Common myeloid progenitor, CD34-positive (primary cell): ENCODE measurements around the gene FAM167B.

Experiments used
- CTCF ChIA-PET: fragments of 350-600 bp; sonication (Branson Sonifier 250); formaldehyde crosslinking; loops from one replicate; lab custom pipeline; 2021; ENCODE audit warnings: antibody characterized with exemption; lab: Charles Lee
- POLR2A ChIA-PET: fragments of 350-600 bp; sonication (Branson Sonifier 250); formaldehyde crosslinking; loops from one replicate; lab custom pipeline; 2021; ENCODE audit warnings: antibody characterized with exemption; lab: Charles Lee
- DNase-seq, 3 donors: peaks; one replicate each; pipeline versions ENCODE4 v3.0.0 to v3.0.0-alpha.2; 2013
- H3K27ac ChIP-seq, 2 experiments: 1 replicate in 1 of 2; 2 replicates in 1 of 2; pipeline ENCODE4 v1.7.0; 2013; ENCODE audit warnings: inconsistent platforms in 2 of 2, low read length in 2 of 2, mild to moderate bottlenecking in 2 of 2, low read depth in 1 of 2, moderate library complexity in 1 of 2; ENCODE audit not compliant: severe bottlenecking in 2 of 2, insufficient read depth in 1 of 2, poor library complexity in 1 of 2
- H3K27me3 ChIP-seq, 5 experiments: replicated peaks in 2 of 5; 1 replicate in 3 of 5; 2 replicates in 2 of 5; pipeline versions ENCODE4 v1.6.1 to v1.7.0; 2013; ENCODE audit warnings: low read length in 4 of 5, mild to moderate bottlenecking in 2 of 5, moderate library complexity in 2 of 5, inconsistent platforms in 1 of 5; ENCODE audit not compliant: insufficient read depth in 5 of 5, control insufficient read depth in 4 of 5
- H3K36me3 ChIP-seq, 4 experiments: 1 replicate in 2 of 4; 2 replicates in 2 of 4; pipeline versions ENCODE4 v1.6.1 to v1.7.0; 2013; ENCODE audit warnings: low read length in 3 of 4, control low read depth in 1 of 4, mild to moderate bottlenecking in 1 of 4; ENCODE audit not compliant: control insufficient read depth in 4 of 4, insufficient read depth in 4 of 4
- H3K4me1 ChIP-seq, 4 experiments: 1 replicate in 3 of 4; 2 replicates in 1 of 4; pipeline versions ENCODE4 v1.6.1 to v1.7.1; 2013; ENCODE audit warnings: low read length in 3 of 4, mild to moderate bottlenecking in 3 of 4, control low read depth in 1 of 4, inconsistent platforms in 1 of 4, moderate library complexity in 1 of 4; ENCODE audit not compliant: control insufficient read depth in 4 of 4, insufficient read depth in 4 of 4; ENCODE audit errors: control extremely low read depth in 1 of 4
- H3K4me3 ChIP-seq, 7 experiments: 1 replicate in 4 of 7; 2 replicates in 3 of 7; pipeline versions ENCODE4 v1.5.1 to v1.7.0; 2013; ENCODE audit warnings: mild to moderate bottlenecking in 7 of 7, low read length in 6 of 7, moderate library complexity in 6 of 7, inconsistent platforms in 2 of 7, low read depth in 2 of 7, control low read depth in 1 of 7; ENCODE audit not compliant: insufficient read depth in 4 of 7, control insufficient read depth in 1 of 7; ENCODE audit errors: extremely low read depth in 1 of 7
- H3K9me3 ChIP-seq, 5 experiments: 1 replicate in 4 of 5; 2 replicates in 1 of 5; pipeline versions ENCODE4 v1.6.1 to v1.7.1; 2013; ENCODE audit warnings: low read length in 4 of 5, mild to moderate bottlenecking in 2 of 5, inconsistent platforms in 1 of 5, low read depth in 1 of 5, moderate library complexity in 1 of 5; ENCODE audit not compliant: control insufficient read depth in 4 of 5, insufficient read depth in 2 of 5; ENCODE audit errors: control extremely low read depth in 1 of 5
- WGBS: methylation state at CpG from one replicate; pipeline ENCODE4 v1.1.5; 2013; ENCODE audit not compliant: insufficient coverage; 5-methylcytosine and 5-hydroxymethylcytosine counted together

FAM167B gene

DNA sequence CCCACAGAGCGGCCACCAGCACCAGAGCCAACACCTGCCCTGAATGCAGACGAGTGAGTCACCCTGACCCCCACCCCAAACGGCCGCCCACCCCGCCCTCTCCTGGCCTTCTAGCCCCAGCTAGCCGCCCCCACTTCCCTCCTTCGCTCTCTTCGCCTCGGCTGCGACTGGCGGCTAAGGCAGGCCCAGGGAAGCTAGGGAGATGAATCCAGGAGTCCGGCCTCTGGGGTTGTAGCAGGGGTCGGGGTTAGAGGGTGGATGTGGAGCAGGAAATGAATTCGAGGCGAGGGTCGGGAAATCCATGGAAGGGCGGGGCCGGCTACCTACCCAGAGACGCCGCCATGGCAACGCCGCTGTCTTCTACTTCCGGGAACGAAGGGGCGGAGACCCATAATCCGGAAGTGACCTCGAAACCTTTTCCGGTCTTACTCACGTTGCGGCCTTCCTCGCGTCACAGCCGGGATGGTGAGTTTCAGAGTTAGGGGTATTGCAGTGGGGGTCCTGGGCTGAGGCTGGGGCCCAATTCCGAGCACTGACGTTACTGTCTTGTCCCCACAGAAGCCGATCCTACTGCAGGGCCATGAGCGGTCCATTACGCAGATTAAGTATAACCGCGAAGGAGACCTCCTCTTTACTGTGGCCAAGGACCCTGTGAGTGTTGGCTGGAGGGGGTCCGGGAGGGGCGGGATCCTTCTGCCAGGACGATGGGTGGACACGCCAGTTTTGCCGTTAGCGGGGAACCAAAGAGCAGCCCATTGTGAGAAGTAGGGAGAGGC, 24.9 kb upstream of the FAM167B start, which contains the start of the genes EIF3I and TMEM234:
Gene EIF3I (plus strand): TSS at position 428 of the 776 bp plus-strand sequence. CDS start 35 bp downstream, at position 463.
Gene TMEM234 (minus strand): TSS at position 374 of the 776 bp plus-strand sequence. CDS start 31 bp downstream, at position 343.
- 0% methylated on average over 25 of the region's 46 CpGs for WGBS
- H3K4me1 ChIP-seq = peaks cover 3 to 29% (median 22%) of the 10 kb centered on the region in 4 experiments
- H3K4me3 ChIP-seq = peak within 1 kb of the TSS; percentile 65 to 97 (median 85)
- ChIA-PET POLR2A (interaction anchor here (0.6 to 1.0 kb wide), 3 partner anchors 9 to 10 kb away, joined by 3 to 6 read pairs (median 3); no protein-coding TSS in a partner anchor), CTCF (interaction anchor here (0.6 to 3.0 kb wide), 5 partner anchors 14 to 666 kb away, joined by 3 to 15 read pairs (median 3); no protein-coding TSS in a partner anchor)
- H3K27ac ChIP-seq = peak within 1 kb of the TSS; percentile 99 to 100
- DNase-seq = peak; percentile 96 to 97 (median 97)
- H3K36me3 ChIP-seq = peaks cover 7 to 38% (median 15%) of the 10 kb centered on the region in 4 experiments
- no peaks in the 10 kb centered on the region for H3K27me3 ChIP-seq
- H3K9me3 ChIP-seq = no peaks in the 10 kb centered on the region

DNA sequence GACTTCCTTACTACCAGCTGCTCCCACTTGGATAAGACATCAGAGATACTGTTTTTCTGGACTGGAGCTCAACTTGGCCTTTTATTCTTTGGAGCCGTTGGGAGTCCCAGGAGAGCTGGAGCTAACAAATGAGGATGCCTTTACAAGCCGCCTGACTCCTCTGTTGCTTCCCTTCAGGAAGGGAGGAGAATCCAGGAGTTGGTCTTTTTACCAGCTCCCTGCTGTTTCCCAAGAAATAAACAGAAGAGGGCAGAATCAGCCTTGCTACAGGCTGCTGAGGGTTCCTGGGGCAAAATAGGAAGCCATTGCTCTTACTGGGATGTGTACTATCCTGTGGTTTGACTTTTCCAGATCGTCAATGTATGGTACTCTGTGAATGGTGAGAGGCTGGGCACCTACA, 23.3 kb upstream of the FAM167B start:
- POLR2A ChIA-PET = interaction anchor here (0.7 kb wide), 1 partner anchor 17 kb away, joined by 3 read pairs; no protein-coding TSS in a partner anchor
- CTCF ChIA-PET = interaction anchor here (1.2 to 3.0 kb wide), 5 partner anchors 8 to 148 kb away, joined by 5 to 15 read pairs (median 10); no protein-coding TSS in a partner anchor
- H3K4me1 ChIP-seq = peaks cover 3 to 29% (median 22%) of the 10 kb centered on the region in 4 experiments
- H3K27me3 ChIP-seq = no peaks in the 10 kb centered on the region
- peaks cover 12 to 49% (median 26%) of the 10 kb centered on the region in 4 experiments for H3K36me3 ChIP-seq
- 94% methylated on average over 3 of the region's 3 CpGs for WGBS
- no peaks in the 10 kb centered on the region for H3K9me3 ChIP-seq
- no peak for DNase-seq
- peak overlapping the region; percentile 29 to 33 for H3K27ac ChIP-seq
- no peak overlapping the region for H3K4me3 ChIP-seq

GRCh38 chr1:32224285-32224684, 22.7 kb upstream of the FAM167B start:
- DNase-seq = no peak
- peaks cover 12 to 51% (median 31%) of the 10 kb centered on the region in 4 experiments for H3K36me3 ChIP-seq

GRCh38 chr1:32228771-32229170, 18.3 kb upstream of the FAM167B start:
- POLR2A ChIA-PET = interaction anchor here (1.0 to 1.4 kb wide), 2 partner anchors 10 to 12 kb away, joined by 3 to 5 read pairs; no protein-coding TSS in a partner anchor
- Histone ChIP-seq H3K36me3 (peaks cover 14 to 66% (median 43%) of the 10 kb centered on the region in 4 experiments), H3K27me3 (no peaks in the 10 kb centered on the region), H3K4me3 (no peak overlapping the region), H3K4me1 (peaks cover 0 to 4% (median under 1%) of the 10 kb centered on the region in 4 experiments), H3K27ac (no peak overlapping the region), H3K9me3 (no peaks in the 10 kb centered on the region)
- CTCF ChIA-PET = interaction anchor here (2.0 to 4.6 kb wide), 3 partner anchors 11 to 20 kb away, joined by 11 to 22 read pairs (median 12); no protein-coding TSS in a partner anchor
- WGBS = 92% methylated on average over 2 of the region's 3 CpGs
- DNase-seq = no peak

More at GRCh38 chr1:32224285-32224684, 22.7 kb upstream of the FAM167B start:
- WGBS = 100% methylated on average over 3 of the region's 4 CpGs
- peaks cover 3 to 29% (median 22%) of the 10 kb centered on the region in 4 experiments for H3K4me1 ChIP-seq
- CTCF ChIA-PET = interaction anchor here (1.5 to 3.0 kb wide), 4 partner anchors 9 to 24 kb away, joined by 3 to 15 read pairs (median 11); no protein-coding TSS in a partner anchor
- peak overlapping the region in 1 of 2 experiments; percentile 29 for H3K27ac ChIP-seq
- POLR2A ChIA-PET = no interaction called here
- H3K4me3 ChIP-seq = no peak overlapping the region
- no peaks in the 10 kb centered on the region for H3K27me3 ChIP-seq
- no peaks in the 10 kb centered on the region for H3K9me3 ChIP-seq

GRCh38 chr1:32231843-32232432, 15.1 kb upstream of the FAM167B start:
- Histone ChIP-seq H3K27me3 (no peaks in the 10 kb centered on the region), H3K9me3 (no peaks in the 10 kb centered on the region), H3K27ac (no peak overlapping the region), H3K36me3 (peaks cover 5 to 47% (median 35%) of the 10 kb centered on the region in 4 experiments), H3K4me1 (no peaks in the 10 kb centered on the region), H3K4me3 (no peak overlapping the region)
- ChIA-PET CTCF (interaction anchor here (1.0 to 1.5 kb wide), 2 partner anchors 16 to 17 kb away, joined by 3 read pairs; no protein-coding TSS in a partner anchor), POLR2A (interaction anchor here (1.2 to 1.7 kb wide), 2 partner anchors 9 to 10 kb away, joined by 3 to 6 read pairs; no protein-coding TSS in a partner anchor)
- DNase-seq = no peak
- 92% methylated on average over 2 of the region's 5 CpGs for WGBS

GRCh38 chr1:32232558-32233304, 14.3 kb upstream of the FAM167B start:
- Histone ChIP-seq H3K4me1 (no peaks in the 10 kb centered on the region), H3K27ac (no peak overlapping the region), H3K9me3 (no peaks in the 10 kb centered on the region), H3K4me3 (no peak overlapping the region), H3K27me3 (no peaks in the 10 kb centered on the region), H3K36me3 (peaks cover 5 to 41% (median 31%) of the 10 kb centered on the region in 4 experiments)
- POLR2A ChIA-PET = no interaction called here
- DNase-seq = no peak
- 98% methylated on average over 6 of the region's 8 CpGs for WGBS
- CTCF ChIA-PET = interaction anchor here (0.8 to 1.0 kb wide), 2 partner anchors 13 to 15 kb away, joined by 3 read pairs; no protein-coding TSS in a partner anchor
